ENCODE results near the gene FRMD4A. TPM values are rescaled to one million over a fixed set of nuclear protein-coding genes. Genes with fewer than 3 reads are reported as not detected.

The FRMD4A gene
- polyA plus RNA-seq, 1 of the 3 experiments (the other 2 are of a cell fraction) = 37.7 TPM

DNA sequence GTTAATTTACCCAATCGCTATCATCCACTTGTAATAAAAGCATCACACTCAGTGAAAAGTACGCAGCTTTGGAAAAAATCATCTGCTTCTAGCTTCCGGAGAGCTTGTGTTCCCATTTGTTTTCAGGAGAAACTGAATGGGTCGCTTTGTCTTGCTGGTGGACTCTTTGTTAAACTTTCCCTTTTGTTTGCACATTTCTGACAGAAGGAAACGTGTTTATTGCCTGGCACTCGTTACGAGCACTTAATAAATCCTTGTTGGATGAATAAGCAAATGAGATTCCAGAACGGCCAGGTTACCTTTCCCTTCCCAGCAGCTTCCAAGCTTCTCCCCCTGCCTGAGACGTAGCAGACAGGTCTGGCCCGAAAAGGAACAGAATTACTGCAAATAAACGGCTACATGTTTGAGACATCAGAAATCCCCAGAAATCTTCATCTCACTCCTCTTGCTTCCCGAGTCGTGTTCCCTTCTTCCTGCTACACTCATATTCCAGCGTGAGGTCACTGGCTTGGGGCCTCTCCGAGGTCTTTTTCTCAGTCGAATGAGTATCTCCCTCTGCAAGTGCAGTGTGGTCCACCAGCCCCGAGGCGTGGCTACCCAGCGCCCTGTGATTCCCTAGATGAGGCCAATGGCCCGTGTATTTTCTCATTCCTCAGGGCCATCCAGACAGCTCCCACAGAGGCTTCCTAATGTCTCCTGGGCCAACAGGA, 167.2 kb downstream of the FRMD4A start:
- POLR2A ChIA-PET = no interaction called here
- no peak overlapping the region for H3K4me2 ChIP-seq

More for the DNA sequence above, 167.2 kb downstream of the FRMD4A start:
- WGBS (ENCODE audit: low lambda C conversion rate) = 59% methylated on average over 20 of the region's 20 CpGs
- H4K20me1 ChIP-seq (ENCODE audit: insufficient read depth) = no peaks in the 10 kb centered on the region
- no peak overlapping the region for H2AFZ ChIP-seq (ENCODE audit: low read depth)
- no peaks in the 10 kb centered on the region for H3K4me1 ChIP-seq (ENCODE audit: control insufficient read depth in 1 of 2, insufficient read depth in 2 of 2, low read depth in 1 of 2, low read length in 1 of 2)
- no peaks in the 10 kb centered on the region for H3K79me2 ChIP-seq (ENCODE audit: insufficient read depth)
- H3K9me2 ChIP-seq = no peaks in the 10 kb centered on the region
- no peaks in the 10 kb centered on the region for H3K9me3 ChIP-seq
- no peaks in the 10 kb centered on the region for H3K36me3 ChIP-seq (replicated peaks in 1 of 2; ENCODE audit: control insufficient read depth in 1 of 2, insufficient read depth in 2 of 2, low read length in 1 of 2)
- no peak overlapping the region for H3K9ac ChIP-seq
- no peak for DNase-seq
- TF ChIP-seq, protein P1, sequence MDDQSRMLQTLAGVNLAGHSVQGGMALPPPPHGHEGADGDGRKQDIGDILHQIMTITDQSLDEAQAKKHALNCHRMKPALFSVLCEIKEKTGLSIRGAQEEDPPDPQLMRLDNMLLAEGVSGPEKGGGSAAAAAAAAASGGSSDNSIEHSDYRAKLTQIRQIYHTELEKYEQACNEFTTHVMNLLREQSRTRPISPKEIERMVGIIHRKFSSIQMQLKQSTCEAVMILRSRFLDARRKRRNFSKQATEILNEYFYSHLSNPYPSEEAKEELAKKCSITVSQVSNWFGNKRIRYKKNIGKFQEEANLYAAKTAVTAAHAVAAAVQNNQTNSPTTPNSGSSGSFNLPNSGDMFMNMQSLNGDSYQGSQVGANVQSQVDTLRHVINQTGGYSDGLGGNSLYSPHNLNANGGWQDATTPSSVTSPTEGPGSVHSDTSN (IDR thresholded peaks at IDR 0.05) = no peak
- TF ChIP-seq TAF1 (IDR thresholded peaks at IDR 0.05; ENCODE audit: borderline replicate concordance, low read depth, low read length) (no peak), SMC3 (IDR thresholded peaks at IDR 0.05; ENCODE audit: low read depth, low read length) (no peak), YY1 (IDR thresholded peaks at IDR 0.05; ENCODE audit: low read depth) (no peak), TCF12 (IDR thresholded peaks at IDR 0.05) (no peak), FOXJ3 (CRISPR knock-in tag; IDR thresholded peaks at IDR 0.05) (no peak), GABPA (IDR thresholded peaks at IDR 0.05; ENCODE audit: low read depth) (no peak), FOSL2 (IDR thresholded peaks at IDR 0.05; ENCODE audit: borderline replicate concordance, low read depth) (no peak), TEAD4 (IDR thresholded peaks at IDR 0.05; ENCODE audit: borderline replicate concordance, insufficient read depth) (no peak), MEF2A (IDR thresholded peaks at IDR 0.05; ENCODE audit: borderline replicate concordance, low read depth) (no peak), RAD21 (IDR thresholded peaks at IDR 0.05; ENCODE audit: low read length) (no peak), RXRA (IDR thresholded peaks at IDR 0.05; ENCODE audit: borderline replicate concordance, low read depth) (no peak)
- TF ChIP-seq, protein P2, sequence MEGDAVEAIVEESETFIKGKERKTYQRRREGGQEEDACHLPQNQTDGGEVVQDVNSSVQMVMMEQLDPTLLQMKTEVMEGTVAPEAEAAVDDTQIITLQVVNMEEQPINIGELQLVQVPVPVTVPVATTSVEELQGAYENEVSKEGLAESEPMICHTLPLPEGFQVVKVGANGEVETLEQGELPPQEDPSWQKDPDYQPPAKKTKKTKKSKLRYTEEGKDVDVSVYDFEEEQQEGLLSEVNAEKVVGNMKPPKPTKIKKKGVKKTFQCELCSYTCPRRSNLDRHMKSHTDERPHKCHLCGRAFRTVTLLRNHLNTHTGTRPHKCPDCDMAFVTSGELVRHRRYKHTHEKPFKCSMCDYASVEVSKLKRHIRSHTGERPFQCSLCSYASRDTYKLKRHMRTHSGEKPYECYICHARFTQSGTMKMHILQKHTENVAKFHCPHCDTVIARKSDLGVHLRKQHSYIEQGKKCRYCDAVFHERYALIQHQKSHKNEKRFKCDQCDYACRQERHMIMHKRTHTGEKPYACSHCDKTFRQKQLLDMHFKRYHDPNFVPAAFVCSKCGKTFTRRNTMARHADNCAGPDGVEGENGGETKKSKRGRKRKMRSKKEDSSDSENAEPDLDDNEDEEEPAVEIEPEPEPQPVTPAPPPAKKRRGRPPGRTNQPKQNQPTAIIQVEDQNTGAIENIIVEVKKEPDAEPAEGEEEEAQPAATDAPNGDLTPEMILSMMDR (IDR thresholded peaks at IDR 0.05) = no peak
- TF ChIP-seq, protein P3, sequence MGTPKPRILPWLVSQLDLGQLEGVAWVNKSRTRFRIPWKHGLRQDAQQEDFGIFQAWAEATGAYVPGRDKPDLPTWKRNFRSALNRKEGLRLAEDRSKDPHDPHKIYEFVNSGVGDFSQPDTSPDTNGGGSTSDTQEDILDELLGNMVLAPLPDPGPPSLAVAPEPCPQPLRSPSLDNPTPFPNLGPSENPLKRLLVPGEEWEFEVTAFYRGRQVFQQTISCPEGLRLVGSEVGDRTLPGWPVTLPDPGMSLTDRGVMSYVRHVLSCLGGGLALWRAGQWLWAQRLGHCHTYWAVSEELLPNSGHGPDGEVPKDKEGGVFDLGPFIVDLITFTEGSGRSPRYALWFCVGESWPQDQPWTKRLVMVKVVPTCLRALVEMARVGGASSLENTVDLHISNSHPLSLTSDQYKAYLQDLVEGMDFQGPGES (IDR thresholded peaks at IDR 0.05; ENCODE audit: low read depth, low read length) = no peak
- TF ChIP-seq, protein P4, sequence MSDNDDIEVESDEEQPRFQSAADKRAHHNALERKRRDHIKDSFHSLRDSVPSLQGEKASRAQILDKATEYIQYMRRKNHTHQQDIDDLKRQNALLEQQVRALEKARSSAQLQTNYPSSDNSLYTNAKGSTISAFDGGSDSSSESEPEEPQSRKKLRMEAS (IDR thresholded peaks at IDR 0.05; ENCODE audit: low read depth) = no peak
- TF ChIP-seq, protein P5, sequence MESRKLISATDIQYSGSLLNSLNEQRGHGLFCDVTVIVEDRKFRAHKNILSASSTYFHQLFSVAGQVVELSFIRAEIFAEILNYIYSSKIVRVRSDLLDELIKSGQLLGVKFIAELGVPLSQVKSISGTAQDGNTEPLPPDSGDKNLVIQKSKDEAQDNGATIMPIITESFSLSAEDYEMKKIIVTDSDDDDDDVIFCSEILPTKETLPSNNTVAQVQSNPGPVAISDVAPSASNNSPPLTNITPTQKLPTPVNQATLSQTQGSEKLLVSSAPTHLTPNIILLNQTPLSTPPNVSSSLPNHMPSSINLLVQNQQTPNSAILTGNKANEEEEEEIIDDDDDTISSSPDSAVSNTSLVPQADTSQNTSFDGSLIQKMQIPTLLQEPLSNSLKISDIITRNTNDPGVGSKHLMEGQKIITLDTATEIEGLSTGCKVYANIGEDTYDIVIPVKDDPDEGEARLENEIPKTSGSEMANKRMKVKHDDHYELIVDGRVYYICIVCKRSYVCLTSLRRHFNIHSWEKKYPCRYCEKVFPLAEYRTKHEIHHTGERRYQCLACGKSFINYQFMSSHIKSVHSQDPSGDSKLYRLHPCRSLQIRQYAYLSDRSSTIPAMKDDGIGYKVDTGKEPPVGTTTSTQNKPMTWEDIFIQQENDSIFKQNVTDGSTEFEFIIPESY (IDR thresholded peaks at IDR 0.05; ENCODE audit: borderline replicate concordance, low read depth) = no peak
- H3K27me3 ChIP-seq (ENCODE audit: insufficient read depth) = no peaks in the 10 kb centered on the region; the same call in 1 of the 2 replicates
- no peak overlapping the region for H3K27ac ChIP-seq (ENCODE audit: low read depth in 2 of 2, low read length in 1 of 2)
- CTCF ChIA-PET = no interaction called here
- no peaks in the 10 kb centered on the region for H3F3A ChIP-seq (replicated peaks; ENCODE audit: insufficient read depth)
- H3K4me3 ChIP-seq (ENCODE audit: low read depth in 2 of 2, low read length in 1 of 2) = no peak overlapping the region
